ENCODE data around the gene GPR32. TPM values are rescaled to one million over a fixed set of nuclear protein-coding genes. Genes with fewer than 3 reads are reported as not detected.
"Not testable (repeated sequence)": the region's sequence is repeated elsewhere in the genome, so short reads cannot be mapped to it uniquely, and the experiment has no call there.

GPR32 gene
- total RNA-seq, 4 donors from 2014 or later, result not detected

DNA sequence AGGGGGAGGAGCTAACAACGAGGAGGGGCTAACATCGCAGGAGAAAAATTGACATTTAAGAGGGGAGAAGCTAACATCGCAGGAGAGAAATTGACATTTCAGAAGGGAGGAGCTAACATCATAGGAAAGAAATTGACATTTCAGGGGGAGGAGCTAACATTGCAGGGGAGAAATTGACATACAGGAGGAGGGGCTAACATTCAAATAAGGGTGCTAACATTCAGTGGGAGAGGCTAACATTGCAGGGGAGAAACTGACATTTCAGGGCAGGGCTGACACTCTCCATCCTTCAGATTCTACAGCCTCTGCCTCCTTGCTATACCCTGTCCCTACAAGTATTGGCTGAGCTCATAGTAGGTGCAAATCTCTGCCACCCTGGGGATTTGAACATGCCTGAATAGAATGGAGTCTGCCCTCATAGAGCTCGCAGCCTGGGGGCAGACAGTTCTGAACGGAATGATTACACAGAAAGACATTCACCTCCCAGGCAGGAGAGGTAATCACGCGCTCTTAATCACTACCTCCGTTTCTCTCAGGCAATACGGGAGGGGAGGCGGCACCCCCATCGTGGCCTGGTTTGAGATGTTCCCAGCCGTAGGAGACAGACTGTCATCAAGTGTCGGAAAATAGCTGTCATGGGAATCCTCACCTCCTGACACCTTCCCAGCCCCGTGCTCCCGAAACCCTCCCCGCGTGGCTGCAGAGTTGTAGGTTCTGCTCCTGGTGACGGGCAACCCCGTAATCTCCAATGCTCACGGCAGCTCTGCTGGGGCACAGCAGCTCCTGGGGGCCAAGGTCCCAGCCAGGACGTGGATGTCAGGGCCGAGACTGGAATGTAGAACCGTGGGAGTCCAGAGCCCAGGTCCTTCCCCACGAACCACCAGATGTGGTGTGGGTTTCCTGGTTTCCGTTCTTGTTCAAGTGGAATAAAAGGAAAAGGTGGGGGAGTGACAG lies 9.5 kb downstream of the GPR32 start:
- peaks cover 0 to 8% (median 8%) of the 10 kb centered on the region in 3 donors for H3K9me3 ChIP-seq
- no peak overlapping the region for H3K27ac ChIP-seq
- TF ChIP-seq, protein P1, sequence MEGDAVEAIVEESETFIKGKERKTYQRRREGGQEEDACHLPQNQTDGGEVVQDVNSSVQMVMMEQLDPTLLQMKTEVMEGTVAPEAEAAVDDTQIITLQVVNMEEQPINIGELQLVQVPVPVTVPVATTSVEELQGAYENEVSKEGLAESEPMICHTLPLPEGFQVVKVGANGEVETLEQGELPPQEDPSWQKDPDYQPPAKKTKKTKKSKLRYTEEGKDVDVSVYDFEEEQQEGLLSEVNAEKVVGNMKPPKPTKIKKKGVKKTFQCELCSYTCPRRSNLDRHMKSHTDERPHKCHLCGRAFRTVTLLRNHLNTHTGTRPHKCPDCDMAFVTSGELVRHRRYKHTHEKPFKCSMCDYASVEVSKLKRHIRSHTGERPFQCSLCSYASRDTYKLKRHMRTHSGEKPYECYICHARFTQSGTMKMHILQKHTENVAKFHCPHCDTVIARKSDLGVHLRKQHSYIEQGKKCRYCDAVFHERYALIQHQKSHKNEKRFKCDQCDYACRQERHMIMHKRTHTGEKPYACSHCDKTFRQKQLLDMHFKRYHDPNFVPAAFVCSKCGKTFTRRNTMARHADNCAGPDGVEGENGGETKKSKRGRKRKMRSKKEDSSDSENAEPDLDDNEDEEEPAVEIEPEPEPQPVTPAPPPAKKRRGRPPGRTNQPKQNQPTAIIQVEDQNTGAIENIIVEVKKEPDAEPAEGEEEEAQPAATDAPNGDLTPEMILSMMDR (IDR thresholded peaks at IDR 0.05), result no peak
- no peak for TF ChIP-seq POLR2A (IDR thresholded peaks at IDR 0.05)
- 44 to 49% methylated on average over 13 to 14 of the region's 25 CpGs for WGBS, 2 donors
- no peak overlapping the region for H3K4me3 ChIP-seq
- peaks cover 0 to 9% (median 0%) of the 10 kb centered on the region in 3 donors for H3K4me1 ChIP-seq
- H3K27me3 ChIP-seq, result peaks cover 0 to 86% (median 8%) of the 10 kb centered on the region in 4 donors
- no peak for DNase-seq
- H3K36me3 ChIP-seq, result no peaks in the 10 kb centered on the region
- intact Hi-C loops (cut with DNase I), result loop anchor here (5.0 kb wide), 2 partner anchors 177 to 412 kb away; partner anchors contain the start of gene NAPSA

DNA sequence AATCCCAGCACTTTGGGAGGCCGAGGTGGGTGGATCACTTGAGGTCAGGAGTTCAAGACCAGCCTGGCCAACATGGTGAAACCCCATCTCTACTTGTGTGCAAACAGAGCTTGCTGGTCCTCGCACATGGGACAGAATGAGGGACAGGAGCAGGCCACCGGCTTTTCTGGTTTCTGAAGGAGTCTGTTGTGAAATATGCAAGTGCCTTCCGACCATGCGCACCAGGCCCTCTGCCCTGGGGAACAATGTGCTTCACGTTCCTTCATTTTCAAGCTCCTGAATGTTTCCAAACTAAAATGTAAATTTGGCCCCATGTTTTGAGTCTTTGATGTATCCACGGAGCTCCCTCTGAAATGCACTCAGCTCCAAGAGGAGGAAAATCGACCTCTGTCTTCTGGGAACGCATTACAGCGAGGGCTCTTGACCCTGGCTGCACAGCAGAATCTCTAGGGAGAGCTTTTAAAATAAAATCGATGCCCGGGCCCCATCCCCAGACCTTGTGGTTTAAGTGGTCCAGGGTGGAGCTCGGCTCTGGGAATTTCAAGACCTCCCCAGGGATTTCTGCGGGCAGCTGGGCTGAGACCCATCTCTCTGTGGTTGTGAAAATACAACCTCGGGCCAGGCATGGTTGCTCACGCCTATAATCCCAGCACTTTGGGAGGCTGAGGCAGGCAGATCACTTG lies 10.6 kb downstream of the GPR32 start:
- 38 to 51% methylated on average over 4 to 12 of the region's 16 CpGs for WGBS, 2 donors
- Histone ChIP-seq H3K4me1 (peaks cover 0 to 9% (median 0%) of the 10 kb centered on the region in 3 donors), H3K9me3 (peaks cover 0 to 8% (median 8%) of the 10 kb centered on the region in 3 donors), H3K4me3 (no peak overlapping the region), H3K36me3 (no peaks in the 10 kb centered on the region), H3K27me3 (peaks cover 0 to 80% (median 8%) of the 10 kb centered on the region in 4 donors), H3K27ac (no peak overlapping the region)
- DNase-seq, result no peak
- intact Hi-C loops (cut with DNase I), result loop anchor here (5.0 kb wide), 2 partner anchors 179 to 414 kb away; partner anchors contain the start of gene NAPSA
- TF ChIP-seq POLR2A (IDR thresholded peaks at IDR 0.05), result no peak
- TF ChIP-seq, protein P1 (IDR thresholded peaks at IDR 0.05), result no peak

DNA sequence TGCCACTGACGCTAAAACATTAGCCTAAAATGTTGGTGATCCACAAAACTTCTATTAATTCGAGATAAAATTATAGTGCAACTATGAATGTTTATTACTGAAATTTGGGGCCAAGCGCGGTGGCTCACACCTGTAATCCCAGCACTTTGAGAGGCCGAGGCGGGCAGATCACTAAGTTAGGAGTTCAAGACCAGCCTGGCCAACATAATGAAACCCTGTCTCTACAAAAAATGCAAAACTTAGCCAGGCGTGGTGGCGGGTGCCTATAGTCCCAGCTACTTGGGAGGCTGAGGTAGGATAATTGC lies 13.5 kb downstream of the GPR32 start:
- DNase-seq, H3K9me3 ChIP-seq, H3K4me1 ChIP-seq, H3K27ac ChIP-seq, H3K4me3 ChIP-seq, H3K36me3 ChIP-seq: not testable (repeated sequence)
- 25 to 32% methylated on average over 8 of the region's 8 CpGs for WGBS, 2 donors
- intact Hi-C loops (cut with DNase I), result loop anchor here (5.0 kb wide), 2 partner anchors 181 to 416 kb away; partner anchors contain the start of gene NAPSA
- peaks cover 0 to 62% (median 7%) of the 10 kb centered on the region in 4 donors for H3K27me3 ChIP-seq

DNA sequence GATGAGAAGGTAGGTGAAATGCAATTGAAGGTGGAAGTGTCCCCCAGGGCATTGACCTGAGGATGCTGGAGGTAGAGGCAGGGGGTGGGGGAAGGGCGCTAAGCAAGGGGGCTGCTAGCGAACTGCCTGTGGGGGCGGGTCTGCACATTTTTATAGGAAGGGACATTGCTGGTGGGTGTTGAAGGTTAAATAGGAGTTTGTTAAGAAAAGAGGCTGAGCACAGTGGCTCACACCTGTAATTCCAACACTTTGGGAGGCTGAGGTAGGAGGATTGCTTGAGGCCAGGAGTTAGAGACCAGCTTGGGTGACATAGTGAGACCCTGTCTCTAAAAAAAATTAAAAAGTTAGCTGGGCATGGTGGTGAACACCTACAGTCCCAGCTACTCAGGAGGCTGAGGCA lies 14.4 kb downstream of the GPR32 start:
- Histone ChIP-seq H3K27me3 (peaks cover 0 to 56% (median 2%) of the 10 kb centered on the region in 4 donors), H3K4me3 (no peak overlapping the region), H3K4me1 (peaks cover 0 to 4% (median 0%) of the 10 kb centered on the region in 3 donors), H3K36me3 (no peaks in the 10 kb centered on the region), H3K9me3 (no peaks in the 10 kb centered on the region), H3K27ac (no peak overlapping the region)
- no peak for TF ChIP-seq POLR2A (IDR thresholded peaks at IDR 0.05)
- TF ChIP-seq, protein P1 (IDR thresholded peaks at IDR 0.05), result no peak
- DNase-seq, result no peak
- 97% methylated on average over 3 of the region's 3 CpGs; no CpG with 5 or more reads in 1 of the 2 donors for WGBS, 2 donors
- intact Hi-C loops (cut with DNase I), result loop anchor here (5.0 kb wide), 2 partner anchors 182 to 417 kb away; partner anchors contain the start of gene NAPSA

DNA sequence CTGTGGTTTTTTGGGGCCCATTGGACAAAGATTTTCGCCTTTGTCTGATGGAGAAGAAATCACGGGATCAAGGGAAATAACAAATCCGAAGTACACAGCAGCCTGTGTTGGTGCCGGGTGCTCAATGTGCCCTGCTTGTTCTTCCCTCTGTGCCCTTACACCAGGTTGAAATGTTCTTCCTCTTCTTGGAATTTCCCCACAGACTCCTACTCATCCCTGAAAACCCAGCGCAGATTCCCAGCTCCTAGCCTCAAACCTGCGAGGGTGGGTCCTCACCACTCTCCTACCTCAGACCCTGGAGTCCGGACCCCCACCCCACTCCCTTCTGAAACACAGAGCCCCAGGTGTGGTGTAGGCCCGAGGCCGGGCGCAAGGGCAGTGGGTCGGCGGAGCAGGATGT lies 15.1 kb downstream of the GPR32 start:
- intact Hi-C loops (cut with DNase I), result no loop called here
- no peak for DNase-seq
- WGBS, 2 donors, result 80 to 88% methylated on average over 6 of the region's 12 CpGs
- H3K9me3 ChIP-seq, result no peaks in the 10 kb centered on the region
- H3K36me3 ChIP-seq, result no peaks in the 10 kb centered on the region
- no peak overlapping the region for H3K4me3 ChIP-seq
- TF ChIP-seq POLR2A (IDR thresholded peaks at IDR 0.05), result no peak
- TF ChIP-seq, protein P1 (IDR thresholded peaks at IDR 0.05), result no peak
- H3K27me3 ChIP-seq, result peaks cover 0 to 51% (median 1%) of the 10 kb centered on the region in 4 donors
- no peak overlapping the region for H3K27ac ChIP-seq
- H3K4me1 ChIP-seq, result peaks cover 0 to 4% (median 0%) of the 10 kb centered on the region in 3 donors
